ENCODE measurements around the gene OSBP2. TPM values are rescaled to one million over a fixed set of nuclear protein-coding genes. Genes with fewer than 3 reads are reported as not detected.

Gene OSBP2
- total RNA-seq, 1 donor from 2014 or later = 0.35 TPM

DNA sequence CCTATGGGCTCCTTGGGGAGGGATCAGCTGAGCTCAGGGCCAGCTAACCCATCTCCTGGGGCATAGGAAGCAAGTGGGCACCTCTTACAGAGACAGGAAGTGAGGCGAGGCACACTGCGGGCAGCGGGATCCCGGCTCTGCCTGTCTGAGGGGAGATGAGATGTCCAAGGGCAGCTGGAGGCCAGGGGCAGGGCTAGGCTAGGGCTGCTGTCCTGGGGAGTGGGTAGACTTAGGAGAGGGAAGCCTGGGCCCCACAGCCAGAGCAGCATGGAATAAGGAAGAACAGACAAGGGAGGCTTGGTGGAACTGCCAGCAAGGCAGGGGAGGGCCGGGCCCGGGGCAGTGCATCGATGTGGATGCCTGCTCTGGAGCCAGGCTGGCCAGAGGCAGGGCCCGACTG, 197.6 kb downstream of the OSBP2 start:
- H3K27ac Mint-ChIP-seq = no peak overlapping the region
- DNase-seq = no peak
- H3K4me1 Mint-ChIP-seq = no peaks in the 10 kb centered on the region
- intact Hi-C loops (cut with micrococcal nuclease) = no loop called here
- H3K4me3 Mint-ChIP-seq = no peak overlapping the region
- POLR2A ChIA-PET = no interaction called here
- CTCF ChIA-PET = interaction anchor here (3.2 kb wide), 1 partner anchor 258 kb away, joined by 26 read pairs; the partner anchor contains the start of gene SLC35E4
- H3K27me3 Mint-ChIP-seq = no peaks in the 10 kb centered on the region
- no peak for TF ChIP-seq CTCF (IDR thresholded peaks at IDR 0.05)
- no peaks in the 10 kb centered on the region for H3K9me3 Mint-ChIP-seq
- peaks cover 12% of the 10 kb centered on the region for H3K36me3 Mint-ChIP-seq (ENCODE audit: low read depth)
- ATAC-seq (ENCODE audit: low read depth) = no peak

DNA sequence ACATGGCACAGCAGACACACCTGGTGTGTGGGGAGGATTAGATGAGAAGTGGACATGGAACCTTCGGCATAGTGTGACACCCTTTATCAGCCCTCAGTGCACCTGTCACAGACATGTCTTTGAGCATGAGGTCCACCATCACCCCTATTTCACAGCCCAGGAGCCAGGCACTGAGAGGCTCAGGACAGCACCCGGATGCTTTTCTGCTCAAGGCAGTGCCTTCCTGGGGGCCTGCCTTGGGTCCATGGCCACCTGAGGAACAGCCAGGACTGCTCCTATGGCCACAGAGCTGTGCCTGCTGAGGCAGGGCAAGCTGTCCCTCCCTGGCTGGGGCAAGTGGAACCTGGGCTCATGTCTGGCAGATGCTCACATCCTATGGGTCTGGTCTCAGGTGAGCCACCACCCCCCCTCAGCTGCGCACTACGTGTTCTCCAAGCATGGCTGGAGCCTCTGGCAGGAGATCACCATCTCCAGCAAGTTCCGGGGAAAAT, 198.1 kb downstream of the OSBP2 start:
- H3K9me3 Mint-ChIP-seq = no peaks in the 10 kb centered on the region
- ChIA-PET POLR2A (no interaction called here), CTCF (no interaction called here)
- no peak for ATAC-seq (ENCODE audit: low read depth)
- peaks cover 14% of the 10 kb centered on the region for H3K36me3 Mint-ChIP-seq (ENCODE audit: low read depth)
- H3K27ac Mint-ChIP-seq = no peak overlapping the region
- H3K27me3 Mint-ChIP-seq = no peaks in the 10 kb centered on the region
- no peak overlapping the region for H3K4me3 Mint-ChIP-seq
- TF ChIP-seq CTCF (IDR thresholded peaks at IDR 0.05) = no peak
- no peaks in the 10 kb centered on the region for H3K4me1 Mint-ChIP-seq
- intact Hi-C loops (cut with micrococcal nuclease) = no loop called here
- no peak for DNase-seq

GRCh38 chr22:30893434-30894370, 199.0 kb downstream of the OSBP2 start:
- Mint-ChIP-seq H3K27ac (no peak overlapping the region), H3K9me3 (no peaks in the 10 kb centered on the region), H3K4me1 (no peaks in the 10 kb centered on the region), H3K27me3 (no peaks in the 10 kb centered on the region), H3K4me3 (no peak overlapping the region), H3K36me3 (ENCODE audit: low read depth) (peaks cover 14% of the 10 kb centered on the region)
- TF ChIP-seq CTCF (IDR thresholded peaks at IDR 0.05) = no peak
- DNase-seq (no peak), ATAC-seq (ENCODE audit: low read depth) (no peak)
- intact Hi-C loops (cut with micrococcal nuclease) = no loop called here
- ChIA-PET POLR2A (no interaction called here), CTCF (no interaction called here)

DNA sequence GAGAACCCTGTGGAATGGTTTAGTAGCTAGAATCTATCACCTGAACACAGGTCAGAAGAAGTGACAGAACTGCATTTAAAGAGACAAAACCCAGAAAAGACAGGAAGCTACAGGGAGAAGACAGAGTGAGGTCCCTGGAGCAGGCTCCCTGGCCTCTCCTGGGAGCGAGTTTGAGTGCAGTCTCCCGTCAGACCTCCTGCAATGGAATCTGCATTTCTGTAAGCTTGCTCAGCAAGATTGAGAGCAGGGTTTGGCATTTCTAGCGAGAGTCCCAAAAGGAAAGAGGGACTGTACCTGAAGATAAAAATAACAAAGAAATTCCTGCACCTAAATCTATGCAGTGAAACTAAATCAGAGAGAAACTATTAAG, 199.7 kb downstream of the OSBP2 start:
- intact Hi-C loops (cut with micrococcal nuclease) = no loop called here
- Mint-ChIP-seq H3K27me3 (no peaks in the 10 kb centered on the region), H3K27ac (no peak overlapping the region), H3K4me3 (no peak overlapping the region), H3K4me1 (no peaks in the 10 kb centered on the region), H3K36me3 (ENCODE audit: low read depth) (peaks cover 10% of the 10 kb centered on the region), H3K9me3 (no peaks in the 10 kb centered on the region)
- CTCF ChIA-PET = no interaction called here
- no peak for ATAC-seq (ENCODE audit: low read depth)
- no peak for DNase-seq
- no peak for TF ChIP-seq CTCF (IDR thresholded peaks at IDR 0.05)
- POLR2A ChIA-PET = no interaction called here

DNA sequence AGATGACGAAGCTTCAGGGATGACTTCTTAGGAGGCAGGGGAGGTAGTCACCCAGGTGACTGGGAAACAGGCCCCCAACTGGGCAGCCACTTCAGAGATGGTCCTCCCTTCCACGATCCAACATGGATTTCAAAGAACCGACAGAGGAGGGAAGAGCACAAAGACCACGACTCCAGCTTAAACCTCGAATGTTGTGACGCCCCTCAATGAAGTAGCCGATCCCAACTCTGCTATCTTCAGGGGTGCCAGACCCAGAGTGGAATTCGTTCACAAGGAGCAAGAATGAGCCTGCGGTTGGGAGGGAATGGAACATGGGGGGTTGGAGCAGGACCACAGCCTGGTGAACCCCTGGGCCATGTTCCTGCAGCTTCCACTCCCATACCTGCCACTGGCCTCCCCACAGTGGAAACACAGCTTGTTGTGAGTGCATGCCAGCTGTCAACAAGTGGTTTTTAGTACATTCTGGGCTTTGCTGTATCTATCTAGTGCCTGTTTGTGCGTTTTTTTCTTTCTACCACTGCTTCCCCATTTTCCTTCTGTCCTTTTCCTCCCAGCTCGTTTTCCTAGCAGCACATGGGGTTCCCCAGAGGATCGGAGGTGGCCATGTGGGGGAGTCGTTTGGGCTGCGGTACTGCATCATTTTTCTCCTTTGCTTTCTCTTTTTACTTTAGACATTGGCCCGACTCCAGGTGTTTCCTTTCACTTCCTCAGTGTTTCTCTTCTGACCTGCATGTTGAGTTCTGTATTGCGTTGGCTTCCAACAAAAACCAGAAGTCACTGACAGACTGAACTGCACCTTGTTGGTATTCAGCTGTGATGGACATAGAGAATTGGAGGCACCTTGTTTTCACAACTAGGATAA, 208.1 kb downstream of the OSBP2 start:
- DNase-seq = no peak

More for the DNA sequence above, 208.1 kb downstream of the OSBP2 start:
- Mint-ChIP-seq H3K9me3 (peaks cover 2% of the 10 kb centered on the region), H3K4me1 (peaks cover 10% of the 10 kb centered on the region), H3K27me3 (no peaks in the 10 kb centered on the region), H3K4me3 (peak overlapping the region; percentile 74), H3K27ac (peak overlapping the region; percentile 76), H3K36me3 (ENCODE audit: low read depth) (peaks cover 4% of the 10 kb centered on the region)
- no peak for TF ChIP-seq CTCF (IDR thresholded peaks at IDR 0.05)
- CTCF ChIA-PET = no interaction called here
- peak; percentile 47 for ATAC-seq (ENCODE audit: low read depth)
- intact Hi-C loops (cut with micrococcal nuclease) = no loop called here
- POLR2A ChIA-PET = interaction anchor here (1.0 kb wide), 1 partner anchor 19 kb away, joined by 10 read pairs; no protein-coding TSS in a partner anchor
